ENCODE data around the gene KLC4.

The KLC4 gene
- 3.7 to 13.9 (median 8.3) reads per million in 18 experiments for total RNA-seq

- peak; percentile 99 for DNase-seq
Measured at GRCh38 chr6:43059168-43060033, at the start of gene KLC4, which contains the start of gene MRPL2. Gene KLC4 (plus strand): TSS chr6:43059631. CDS start chr6:43061336, 1,705 bp downstream. Gene MRPL2 (minus strand): TSS chr6:43059434. CDS start chr6:43059381, 53 bp downstream.

- DNase-seq: no peak
Measured at GRCh38 chr6:43011207-43011606, 48.2 kb upstream of the KLC4 start.

- no peak for DNase-seq
Measured at GRCh38 chr6:43012364-43012763, 47.1 kb upstream of the KLC4 start.

- peak; percentile 25 to 42 for DNase-seq
Measured at GRCh38 chr6:43013097-43013842, 46.2 kb upstream of the KLC4 start.

- peak; percentile 100 for DNase-seq
Measured at GRCh38 chr6:43013843-43014433, 45.5 kb upstream of the KLC4 start, which contains the start of the genes KLHDC3 and MEA1. Gene KLHDC3 (plus strand): TSS chr6:43014249. CDS start chr6:43017193, 2,944 bp downstream. Gene MEA1 (minus strand): TSS chr6:43013946. CDS start chr6:43013813, 133 bp downstream.

- DNase-seq: no peak
Measured at GRCh38 chr6:43014434-43014909, 45.0 kb upstream of the KLC4 start.

- DNase-seq: peak; percentile 23 to 25
Measured at GRCh38 chr6:43016176-43016942, 43.1 kb upstream of the KLC4 start.

- DNase-seq: no peak
Measured at GRCh38 chr6:43016943-43017334, 42.5 kb upstream of the KLC4 start.

- no peak for DNase-seq
Measured at GRCh38 chr6:43019152-43019551, 40.3 kb upstream of the KLC4 start.

- DNase-seq: peak in 1 of 2 donors; percentile 20
Measured at GRCh38 chr6:43020052-43020705, 39.3 kb upstream of the KLC4 start.

GRCh38 chr6:43020847-43021246 is 38.6 kb upstream of the KLC4 start:
- DNase-seq: no peak

GRCh38 chr6:43021270-43022047 is 38.0 kb upstream of the KLC4 start, which contains the start of gene RRP36:
Gene RRP36 (plus strand): TSS chr6:43021623. CDS start chr6:43021655, 32 bp downstream.
- DNase-seq: peak; percentile 74 to 81

GRCh38 chr6:43024436-43024835 is 35.0 kb upstream of the KLC4 start:
- no peak for DNase-seq

GRCh38 chr6:43026365-43026764 is 33.1 kb upstream of the KLC4 start:
- DNase-seq: no peak

- DNase-seq: no peak
Measured at GRCh38 chr6:43029120-43029519, 30.3 kb upstream of the KLC4 start.

GRCh38 chr6:43032326-43032725 is 27.1 kb upstream of the KLC4 start:
- no peak for DNase-seq

GRCh38 chr6:43033496-43034189 is 25.8 kb upstream of the KLC4 start:
- no peak for DNase-seq

GRCh38 chr6:43034190-43034525 is 25.3 kb upstream of the KLC4 start:
- no peak for DNase-seq

- DNase-seq: no peak
Measured at GRCh38 chr6:43035495-43036194, 23.8 kb upstream of the KLC4 start.
